GM18505 (cell line): ENCODE measurements around the gene RBL1.
"Not testable (repeated sequence)": the region's sequence is repeated elsewhere in the genome, so short reads cannot be mapped to it uniquely, and the experiment has no call there.

Experiments used
- ATAC-seq: cut with Tn5 transposase; IDR thresholded peaks from one replicate; pipeline ENCODE4 v1.9.1; 2021; ENCODE audit not compliant: unreplicated experiment
- POLR2A ChIP-seq: IDR thresholded peaks from 4 replicates; pipeline ENCODE4 v1.6.1; 2011; ENCODE audit warnings: borderline replicate concordance; ENCODE audit not compliant: insufficient read depth, insufficient read length; ENCODE audit errors: extremely low read depth

Gene RBL1

GRCh38 chr20:37095599-37096414, at the start of gene RBL1:
RBL1 (minus strand) TSS chr20:37095997; CDS start chr20:37095928, 69 bp downstream.
- peak; percentile 78 for ATAC-seq
- TF ChIP-seq POLR2A, result peak; percentile 86

GRCh38 chr20:37144856-37145404, 49.1 kb upstream of the RBL1 start:
- ATAC-seq, result no peak
- no peak for TF ChIP-seq POLR2A

- no peak for ATAC-seq
- no peak for TF ChIP-seq POLR2A
Observed at GRCh38 chr20:37142708-37143107, 46.9 kb upstream of the RBL1 start.

- no peak for TF ChIP-seq POLR2A
Observed at GRCh38 chr20:37137547-37137946, 41.8 kb upstream of the RBL1 start.

GRCh38 chr20:37133952-37134351, 38.2 kb upstream of the RBL1 start:
- ATAC-seq, result no peak
- no peak for TF ChIP-seq POLR2A

More at GRCh38 chr20:37137547-37137946, 41.8 kb upstream of the RBL1 start:
- no peak for ATAC-seq

GRCh38 chr20:37131486-37131885, 35.7 kb upstream of the RBL1 start:
- TF ChIP-seq POLR2A, result no peak
- no peak for ATAC-seq

- no peak for ATAC-seq
- TF ChIP-seq POLR2A, result no peak
Observed at GRCh38 chr20:37128803-37129202, 33.0 kb upstream of the RBL1 start.

GRCh38 chr20:37126290-37126689, 30.5 kb upstream of the RBL1 start:
- ATAC-seq, result not testable (repeated sequence)

- ATAC-seq, result no peak
Observed at GRCh38 chr20:37123441-37123840, 27.6 kb upstream of the RBL1 start.

GRCh38 chr20:37120497-37120896, 24.7 kb upstream of the RBL1 start:
- ATAC-seq, result no peak

More at GRCh38 chr20:37123441-37123840, 27.6 kb upstream of the RBL1 start:
- no peak for TF ChIP-seq POLR2A

GRCh38 chr20:37119356-37120036, 23.7 kb upstream of the RBL1 start:
- no peak for ATAC-seq
- TF ChIP-seq POLR2A, result no peak

More at GRCh38 chr20:37120497-37120896, 24.7 kb upstream of the RBL1 start:
- no peak for TF ChIP-seq POLR2A

- no peak for ATAC-seq
- TF ChIP-seq POLR2A, result no peak
Observed at GRCh38 chr20:37114012-37114411, 18.2 kb upstream of the RBL1 start.

GRCh38 chr20:37111926-37112455, 16.2 kb upstream of the RBL1 start:
- no peak for ATAC-seq
- TF ChIP-seq POLR2A, result no peak
